Measurements from ENCODE around the gene SLC6A5. TPM values are rescaled to one million over a fixed set of nuclear protein-coding genes. Genes with fewer than 3 reads are reported as not detected.

Gene SLC6A5
- total RNA-seq, 1 experiment from 2014 or later = not detected

- peak; percentile 46 for TF ChIP-seq CTCF (conservative IDR thresholded peaks at IDR 0.05; ENCODE audit: low read depth, low read length)
- no peak for TF ChIP-seq EZH2 (IDR thresholded peaks at IDR 0.05; ENCODE audit: borderline replicate concordance, low read depth, low read length, poor library complexity, severe bottlenecking)
- Histone ChIP-seq H3K9me3 (ENCODE audit: low read depth, low read length, poor library complexity, severe bottlenecking) (no peaks in the 10 kb centered on the region), H3K4me3 (ENCODE audit: low read depth, low read length, poor library complexity, severe bottlenecking) (no peak overlapping the region), H3K27ac (ENCODE audit: low read depth, low read length, poor library complexity, severe bottlenecking) (no peak overlapping the region), H3K36me3 (ENCODE audit: insufficient read depth, low read length, poor library complexity, severe bottlenecking) (no peaks in the 10 kb centered on the region), H3K27me3 (replicated peaks; ENCODE audit: insufficient read depth, low read depth, low read length, poor library complexity) (peaks cover 46% of the 10 kb centered on the region), H3K4me1 (ENCODE audit: insufficient read depth, low read length, poor library complexity, severe bottlenecking) (peaks cover 8% of the 10 kb centered on the region)
- BruUV-seq (replicated peaks) = no TSS peak
- ChIA-PET POLR2A (ENCODE audit: low non-redundant PET) (no interaction called here), CTCF (no interaction called here)
- intact Hi-C loops (cut with micrococcal nuclease; ENCODE audit: unreplicated experiment) = loop anchor here (5.0 kb wide), 1 partner anchor 200 kb away; no protein-coding TSS in a partner anchor
- peak; percentile 13 for DNase-seq (ENCODE audit: low spot score)
Observed at GRCh38 chr11:20672575-20672974, 73.2 kb downstream of the SLC6A5 start.

- intact Hi-C loops (cut with micrococcal nuclease; ENCODE audit: unreplicated experiment) = no loop called here
Observed at GRCh38 chr11:20676658-20677057, 77.2 kb downstream of the SLC6A5 start.

GRCh38 chr11:20688761-20689160 lies 89.4 kb downstream of the SLC6A5 start:
- BruUV-seq (replicated peaks) = no TSS peak
- H3K4me1 ChIP-seq (ENCODE audit: insufficient read depth, low read length, poor library complexity, severe bottlenecking) = no peaks in the 10 kb centered on the region
- TF ChIP-seq CTCF (conservative IDR thresholded peaks at IDR 0.05; ENCODE audit: low read depth, low read length) = no peak
- no peak for TF ChIP-seq EZH2 (IDR thresholded peaks at IDR 0.05; ENCODE audit: borderline replicate concordance, low read depth, low read length, poor library complexity, severe bottlenecking)
- CTCF ChIA-PET = no interaction called here
- no peaks in the 10 kb centered on the region for H3K27me3 ChIP-seq (replicated peaks; ENCODE audit: insufficient read depth, low read depth, low read length, poor library complexity)
- POLR2A ChIA-PET (ENCODE audit: low non-redundant PET) = no interaction called here
- intact Hi-C loops (cut with micrococcal nuclease; ENCODE audit: unreplicated experiment) = no loop called here
- H3K4me3 ChIP-seq (ENCODE audit: low read depth, low read length, poor library complexity, severe bottlenecking) = no peak overlapping the region
- no peaks in the 10 kb centered on the region for H3K9me3 ChIP-seq (ENCODE audit: low read depth, low read length, poor library complexity, severe bottlenecking)
- no peak for DNase-seq (ENCODE audit: low spot score)
- H3K36me3 ChIP-seq (ENCODE audit: insufficient read depth, low read length, poor library complexity, severe bottlenecking) = no peaks in the 10 kb centered on the region
- no peak overlapping the region for H3K27ac ChIP-seq (ENCODE audit: low read depth, low read length, poor library complexity, severe bottlenecking)

More at GRCh38 chr11:20676658-20677057, 77.2 kb downstream of the SLC6A5 start:
- H3K9me3 ChIP-seq (ENCODE audit: low read depth, low read length, poor library complexity, severe bottlenecking) = no peaks in the 10 kb centered on the region
- peaks cover 8% of the 10 kb centered on the region for H3K27me3 ChIP-seq (replicated peaks; ENCODE audit: insufficient read depth, low read depth, low read length, poor library complexity)
- DNase-seq (ENCODE audit: low spot score) = no peak
- H3K27ac ChIP-seq (ENCODE audit: low read depth, low read length, poor library complexity, severe bottlenecking) = no peak overlapping the region
- no TSS peak for BruUV-seq (replicated peaks)
- H3K36me3 ChIP-seq (ENCODE audit: insufficient read depth, low read length, poor library complexity, severe bottlenecking) = no peaks in the 10 kb centered on the region
- ChIA-PET POLR2A (ENCODE audit: low non-redundant PET) (no interaction called here), CTCF (no interaction called here)
- no peak overlapping the region for H3K4me3 ChIP-seq (ENCODE audit: low read depth, low read length, poor library complexity, severe bottlenecking)
- no peak for TF ChIP-seq EZH2 (IDR thresholded peaks at IDR 0.05; ENCODE audit: borderline replicate concordance, low read depth, low read length, poor library complexity, severe bottlenecking)
- TF ChIP-seq CTCF (conservative IDR thresholded peaks at IDR 0.05; ENCODE audit: low read depth, low read length) = no peak
- H3K4me1 ChIP-seq (ENCODE audit: insufficient read depth, low read length, poor library complexity, severe bottlenecking) = no peaks in the 10 kb centered on the region

Measured in A673 (cell line).